GM21423 (cell line): ENCODE data around the gene TBC1D9.
"Not testable (repeated sequence)": the region's sequence is repeated elsewhere in the genome, so short reads cannot be mapped to it uniquely, and the experiment has no call there.

ENCODE experiments used
- ATAC-seq: cut with Tn5 transposase; IDR thresholded peaks from one replicate; pipeline ENCODE4 v1.9.1; 2021; ENCODE audit warnings: mild to moderate bottlenecking, moderate library complexity; ENCODE audit not compliant: unreplicated experiment

Gene TBC1D9

GRCh38 chr4:140756319-140757231 is at the start of gene TBC1D9:
TSS of gene TBC1D9 (minus strand) at chr4:140756385. CDS start at chr4:140756045, 340 bp downstream.
- peak; percentile 34 for ATAC-seq

- ATAC-seq = no peak
Measured at GRCh38 chr4:140805293-140805692, 49.1 kb upstream of the TBC1D9 start.

- ATAC-seq = no peak
Measured at GRCh38 chr4:140802591-140802990, 46.4 kb upstream of the TBC1D9 start.

GRCh38 chr4:140800666-140801065 is 44.5 kb upstream of the TBC1D9 start:
- peak; percentile 58 for ATAC-seq

GRCh38 chr4:140799686-140800225 is 43.6 kb upstream of the TBC1D9 start:
- no peak for ATAC-seq

GRCh38 chr4:140793291-140793690 is 37.1 kb upstream of the TBC1D9 start:
- no peak for ATAC-seq

- peak; percentile 90 for ATAC-seq
Measured at GRCh38 chr4:140790765-140791164, 34.6 kb upstream of the TBC1D9 start.

GRCh38 chr4:140790171-140790570 is 34.0 kb upstream of the TBC1D9 start:
- peak; percentile 19 for ATAC-seq

- peak; percentile 35 for ATAC-seq
Measured at GRCh38 chr4:140789759-140790158, 33.6 kb upstream of the TBC1D9 start.

GRCh38 chr4:140782787-140783186 is 26.6 kb upstream of the TBC1D9 start:
- ATAC-seq = not testable (repeated sequence)

GRCh38 chr4:140781596-140781995 is 25.4 kb upstream of the TBC1D9 start:
- no peak for ATAC-seq

GRCh38 chr4:140777894-140778293 is 21.7 kb upstream of the TBC1D9 start:
- no peak for ATAC-seq

GRCh38 chr4:140777386-140777785 is 21.2 kb upstream of the TBC1D9 start:
- ATAC-seq = no peak

GRCh38 chr4:140776556-140776955 is 20.4 kb upstream of the TBC1D9 start:
- no peak for ATAC-seq

GRCh38 chr4:140774956-140775355 is 18.8 kb upstream of the TBC1D9 start:
- ATAC-seq = no peak

- ATAC-seq = no peak
Measured at GRCh38 chr4:140774510-140774909, 18.3 kb upstream of the TBC1D9 start.

GRCh38 chr4:140769209-140769608 is 13.0 kb upstream of the TBC1D9 start:
- no peak for ATAC-seq

- no peak for ATAC-seq
Measured at GRCh38 chr4:140764785-140765392, 8.7 kb upstream of the TBC1D9 start.

- ATAC-seq = no peak
Measured at GRCh38 chr4:140762202-140762601, 6.0 kb upstream of the TBC1D9 start.

- no peak for ATAC-seq
Measured at GRCh38 chr4:140757232-140757630, 1.0 kb upstream of the TBC1D9 start.

GRCh38 chr4:140755774-140756318 is 339 bp downstream of the TBC1D9 start:
- ATAC-seq = peak; percentile 49
